GM08714 (cell line): Measurements from ENCODE around the gene STX19.
A peak's percentile ranks its signal among the peaks of the same experiment; 100 is the strongest.

ENCODE experiments used
- H3K4me3 ChIP-seq: fragments of 200-500 bp; sonication (Bioruptor generic); 2 replicates; pipeline ENCODE4 v1.5.1; 2014; ENCODE audit warnings: mild to moderate bottlenecking, low read length, inconsistent platforms
- ZNF274 ChIP-seq: IDR thresholded peaks from 2 replicates; pipeline ENCODE4 v1.6.1; 2012; ENCODE audit warnings: mild to moderate bottlenecking, low read depth, low read length

Gene STX19

GRCh38 chr3:94028093-94028837 lies at the start of gene STX19:
Gene STX19 (minus strand): TSS chr3:94028597. CDS start chr3:94015269, 13,328 bp downstream.
- no peak within 1 kb of the TSS for H3K4me3 ChIP-seq
- no peak for TF ChIP-seq ZNF274

- no peak for TF ChIP-seq ZNF274
- no peak overlapping the region for H3K4me3 ChIP-seq
Observed at GRCh38 chr3:94076055-94076454, 47.7 kb upstream of the STX19 start.

GRCh38 chr3:94071713-94072284 lies 43.4 kb upstream of the STX19 start:
- TF ChIP-seq ZNF274 = no peak
- no peak overlapping the region for H3K4me3 ChIP-seq

- no peak for TF ChIP-seq ZNF274
- H3K4me3 ChIP-seq = no peak overlapping the region; the same call in 1 of the 2 replicates
Observed at GRCh38 chr3:94070341-94070911, 42.0 kb upstream of the STX19 start.

GRCh38 chr3:94069194-94069813 lies 40.9 kb upstream of the STX19 start:
- no peak for TF ChIP-seq ZNF274
- H3K4me3 ChIP-seq = no peak overlapping the region

GRCh38 chr3:94066506-94067500 lies 38.4 kb upstream of the STX19 start:
- H3K4me3 ChIP-seq = no peak overlapping the region
- TF ChIP-seq ZNF274 = no peak

- H3K4me3 ChIP-seq = no peak overlapping the region
- TF ChIP-seq ZNF274 = no peak
Observed at GRCh38 chr3:94065819-94066480, 37.6 kb upstream of the STX19 start.

- TF ChIP-seq ZNF274 = no peak
- no peak overlapping the region for H3K4me3 ChIP-seq
Observed at GRCh38 chr3:94065122-94065521, 36.7 kb upstream of the STX19 start.

GRCh38 chr3:94064243-94064860 lies 36.0 kb upstream of the STX19 start:
- peak overlapping the region; percentile 93; the same call in 1 of the 2 replicates for H3K4me3 ChIP-seq

GRCh38 chr3:94063496-94064119 lies 35.2 kb upstream of the STX19 start:
- H3K4me3 ChIP-seq = peak overlapping the region; percentile 93
- TF ChIP-seq ZNF274 = no peak

More at GRCh38 chr3:94064243-94064860, 36.0 kb upstream of the STX19 start:
- TF ChIP-seq ZNF274 = no peak

- no peak for TF ChIP-seq ZNF274
- peak within 1 kb of the TSS; percentile 93 for H3K4me3 ChIP-seq
Observed at GRCh38 chr3:94062513-94063404, 34.4 kb upstream of the STX19 start, which contains the start of the genes DHFR2 and NSUN3. Gene DHFR2 (minus strand): TSS chr3:94062916. CDS start chr3:94061511, 1,405 bp downstream. Gene NSUN3 (plus strand): TSS chr3:94063061. CDS start chr3:94063127, 66 bp downstream.
